Myocyte (in vitro differentiated cells): Measurements from ENCODE around the gene ANGPT4. TPM values are rescaled to one million over a fixed set of nuclear protein-coding genes. Genes with fewer than 3 reads are reported as not detected.

Experiments used
- DNase-seq: peaks from one replicate; pipeline ENCODE4 v3.0.0-alpha.2; 2012; ENCODE audit warnings: low read depth
- total RNA-seq: library from RNA; depleted of rRNA; stranded (reverse); fragments of >200 nt; gene quantifications from 2 replicates; pipeline ENCODE4 v1.2.3, GENCODE V29; 2014

The ANGPT4 gene
- total RNA-seq, 1 donor from 2014 or later, result not detected

GRCh38 chr20:845941-846893 is 69.9 kb downstream of the ANGPT4 start:
- DNase-seq, result no peak

DNA sequence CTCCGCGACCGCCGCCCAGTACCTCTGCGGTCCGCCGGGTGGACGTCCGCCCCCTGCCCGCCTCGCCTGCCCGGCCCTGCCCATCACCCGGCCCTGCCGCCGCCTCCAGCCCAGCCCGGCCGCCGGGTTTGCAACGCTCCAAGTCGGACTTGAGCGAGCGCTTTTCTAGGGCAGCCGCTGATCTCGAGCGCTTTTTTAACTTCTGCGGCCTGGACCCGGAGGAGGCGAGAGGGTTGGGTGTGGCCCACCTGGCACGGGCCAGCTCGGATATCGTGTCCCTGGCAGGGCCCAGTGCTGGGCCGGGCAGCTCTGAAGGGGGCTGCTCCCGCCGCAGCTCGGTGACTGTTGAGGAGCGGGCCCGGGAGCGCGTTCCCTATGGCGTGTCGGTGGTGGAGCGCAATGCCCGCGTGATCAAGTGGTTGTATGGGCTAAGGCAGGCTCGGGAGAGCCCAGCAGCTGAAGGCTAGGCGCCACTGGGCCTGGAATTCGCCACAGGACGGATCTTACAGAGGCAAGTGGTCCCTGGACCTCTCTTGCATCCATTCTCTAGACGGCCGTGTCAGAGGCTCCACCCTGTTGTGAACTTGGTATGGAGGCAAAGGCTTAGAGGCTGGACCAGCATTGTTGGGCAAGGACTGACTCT is 70.8 kb downstream of the ANGPT4 start:
- DNase-seq, result no peak

GRCh38 chr20:844473-845225 is 71.5 kb downstream of the ANGPT4 start:
- DNase-seq, result peak; percentile 84

GRCh38 chr20:843912-844311 is 72.2 kb downstream of the ANGPT4 start:
- DNase-seq, result no peak

DNA sequence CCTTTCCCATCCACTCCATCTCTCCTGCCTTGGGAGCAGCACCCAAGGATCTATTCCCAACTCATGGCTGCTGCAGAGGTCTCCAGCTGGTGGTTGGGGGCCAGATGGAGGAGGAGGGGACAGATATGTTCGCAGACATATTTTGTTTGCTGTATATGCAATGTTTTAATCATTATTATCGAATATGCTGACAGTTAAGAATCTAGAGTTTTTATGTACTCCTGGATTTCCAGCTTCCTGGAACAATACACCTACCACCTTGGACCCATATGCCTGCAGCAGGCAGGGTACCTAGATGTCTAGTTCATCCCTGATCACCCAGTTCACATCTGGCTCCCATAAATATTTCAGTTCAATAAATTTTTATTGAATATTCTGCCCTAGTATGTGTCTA is 73.6 kb downstream of the ANGPT4 start:
- no peak for DNase-seq

GRCh38 chr20:841568-842546 is 74.3 kb downstream of the ANGPT4 start:
- DNase-seq, result no peak

- DNase-seq, result no peak
These were observed 75.1 kb downstream of the ANGPT4 start for GRCh38 chr20:840858-841567.

- no peak for DNase-seq
These were observed 75.7 kb downstream of the ANGPT4 start for GRCh38 chr20:840503-840857.

DNA sequence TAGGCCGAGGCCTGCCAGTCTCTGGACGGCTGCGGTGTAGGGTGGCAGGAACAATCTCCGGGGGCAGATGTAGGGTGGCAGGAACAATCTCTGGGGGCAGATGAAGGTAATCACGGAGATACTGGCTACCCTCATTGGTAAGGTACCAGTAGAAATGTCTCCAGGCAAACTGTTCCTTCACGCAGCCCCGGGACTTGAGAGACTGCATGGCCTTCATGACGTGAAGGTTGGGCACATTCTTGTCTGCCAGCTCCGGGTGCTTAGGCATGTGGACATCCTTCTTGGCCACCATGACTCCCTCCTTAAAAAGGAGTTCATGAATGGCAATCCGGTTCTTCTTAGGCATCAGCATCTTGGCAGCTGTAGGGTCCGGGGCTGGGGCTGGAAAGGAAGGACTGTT is 76.5 kb downstream of the ANGPT4 start:
- no peak for DNase-seq

- DNase-seq, result no peak
These were observed 77.1 kb downstream of the ANGPT4 start for GRCh38 chr20:839015-839414.

DNA sequence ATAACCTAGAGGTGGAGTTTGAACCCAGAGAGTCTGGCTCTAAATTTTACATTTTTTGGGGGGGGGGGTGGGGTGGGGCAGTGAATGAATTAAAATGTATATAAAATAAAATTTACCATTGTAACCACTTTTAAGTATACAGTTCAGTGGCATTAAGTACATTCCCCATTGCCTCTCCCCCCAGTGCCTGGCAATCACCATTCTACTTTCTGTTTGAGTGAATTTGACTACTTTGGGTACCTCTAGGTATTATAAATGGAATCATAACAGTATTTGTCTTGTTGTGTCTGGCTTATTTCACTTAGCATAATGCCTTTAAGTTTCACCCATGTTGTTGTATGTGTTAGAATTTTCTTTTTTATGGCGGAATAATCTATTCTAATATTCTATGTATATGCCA is 79.9 kb downstream of the ANGPT4 start:
- DNase-seq, result no peak

GRCh38 chr20:835608-836045 is 80.5 kb downstream of the ANGPT4 start:
- DNase-seq, result peak; percentile 94

- no peak for DNase-seq
These were observed 81.9 kb downstream of the ANGPT4 start for GRCh38 chr20:834151-834746.

DNA sequence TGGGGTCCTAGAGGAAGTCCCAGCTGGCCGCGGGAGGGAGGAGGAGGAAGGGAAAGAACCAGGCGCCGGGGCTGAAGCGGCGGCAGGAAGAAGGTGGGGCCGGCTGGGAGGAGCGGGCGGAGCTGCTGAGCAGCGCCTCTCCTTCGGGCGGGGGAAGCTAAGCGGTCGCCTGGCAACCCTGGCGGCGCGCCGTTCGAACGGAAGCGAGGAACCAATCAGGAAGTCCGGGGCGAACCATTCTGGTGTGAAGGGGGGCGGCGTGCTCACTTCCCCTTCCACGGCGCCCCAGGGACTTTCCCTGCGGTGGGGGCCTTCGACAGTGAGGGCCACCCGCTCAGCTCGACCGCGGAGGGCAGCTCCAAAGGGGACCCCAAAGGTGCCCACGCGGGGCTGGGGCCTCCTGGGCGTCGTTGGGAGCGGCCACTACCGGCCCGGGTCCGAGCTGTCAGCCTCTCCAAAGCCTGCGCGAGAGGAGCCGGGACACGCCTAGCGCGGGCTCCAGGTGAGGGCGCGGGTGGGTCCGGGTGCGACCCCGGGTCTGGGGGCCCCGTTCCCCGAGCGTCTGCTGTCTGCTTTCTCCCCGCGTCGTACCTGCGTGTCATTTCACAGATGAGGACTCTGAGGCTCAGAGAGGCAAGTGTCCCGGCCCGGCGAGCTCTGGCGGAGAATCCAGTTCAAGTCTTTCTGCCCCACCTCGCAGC is 82.5 kb downstream of the ANGPT4 start, which contains the start of gene FAM110A:
Gene FAM110A (plus strand): TSS at position 266 of the 701 bp plus-strand sequence. CDS start 11,090 bp downstream, outside the sequence.
- DNase-seq, result peak; percentile 93

- no peak for DNase-seq
These were observed 83.0 kb downstream of the ANGPT4 start for GRCh38 chr20:833121-833449.

DNA sequence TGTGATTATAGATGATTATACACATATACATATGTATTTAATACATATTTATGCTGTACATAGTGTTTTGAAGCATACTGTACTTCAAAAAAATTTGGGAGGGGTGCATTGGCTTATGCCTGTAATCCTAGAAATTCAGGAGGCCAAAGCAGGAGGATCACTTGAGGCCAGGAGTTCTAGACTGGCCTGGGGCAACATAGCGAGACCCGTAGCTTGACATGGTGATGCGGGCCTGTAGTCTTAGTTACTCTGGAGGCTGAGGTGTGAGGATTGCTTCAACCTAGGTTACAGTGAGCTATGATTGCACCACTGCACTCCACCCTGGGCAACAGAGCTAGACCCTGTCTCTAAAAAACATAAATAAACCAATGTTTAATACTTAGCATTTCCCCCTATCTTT is 84.2 kb downstream of the ANGPT4 start:
- DNase-seq, result no peak

DNA sequence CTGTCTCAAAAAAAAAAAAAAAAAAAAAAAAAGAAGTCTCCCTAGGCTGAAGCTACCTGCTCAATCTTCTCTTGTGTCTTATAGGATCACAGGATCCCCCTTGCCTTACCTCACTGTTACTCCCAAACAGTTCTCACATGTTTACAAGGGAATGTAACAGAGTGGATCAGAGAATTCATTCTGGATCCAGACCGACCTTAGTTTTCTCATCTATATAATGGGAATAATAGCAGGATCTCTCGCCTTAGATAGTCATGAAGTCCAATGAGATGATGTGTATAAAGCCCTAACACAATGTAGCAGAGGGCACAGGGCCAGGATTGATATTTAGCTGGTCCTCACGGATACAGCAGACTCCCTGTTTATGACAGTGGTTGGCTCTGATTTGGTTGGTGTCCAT is 84.9 kb downstream of the ANGPT4 start:
- DNase-seq, result no peak

DNA sequence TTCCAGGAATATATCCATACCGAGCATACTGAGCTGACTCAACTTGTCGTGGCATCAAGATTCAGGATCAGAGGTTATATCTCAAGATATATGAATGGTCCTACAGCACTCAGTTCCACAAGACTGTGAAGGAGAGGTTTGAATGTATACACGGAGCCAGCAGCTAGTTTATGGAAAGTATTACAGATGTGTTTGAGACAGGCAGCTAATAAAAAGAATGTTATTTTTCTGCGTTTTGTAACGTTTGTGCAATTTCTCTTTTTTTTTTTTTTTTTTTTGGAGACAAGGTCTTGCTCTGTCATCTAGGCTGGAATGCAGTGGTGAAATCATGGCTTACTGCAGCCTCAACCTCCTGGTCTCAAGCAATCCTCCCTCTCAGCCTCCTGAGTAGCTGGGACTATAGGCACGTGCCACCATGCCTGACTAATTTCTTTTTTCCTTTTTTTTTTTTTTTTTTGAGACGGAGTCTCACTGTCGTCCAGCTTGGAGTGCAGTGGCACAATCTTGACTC is 86.1 kb downstream of the ANGPT4 start:
- no peak for DNase-seq

DNA sequence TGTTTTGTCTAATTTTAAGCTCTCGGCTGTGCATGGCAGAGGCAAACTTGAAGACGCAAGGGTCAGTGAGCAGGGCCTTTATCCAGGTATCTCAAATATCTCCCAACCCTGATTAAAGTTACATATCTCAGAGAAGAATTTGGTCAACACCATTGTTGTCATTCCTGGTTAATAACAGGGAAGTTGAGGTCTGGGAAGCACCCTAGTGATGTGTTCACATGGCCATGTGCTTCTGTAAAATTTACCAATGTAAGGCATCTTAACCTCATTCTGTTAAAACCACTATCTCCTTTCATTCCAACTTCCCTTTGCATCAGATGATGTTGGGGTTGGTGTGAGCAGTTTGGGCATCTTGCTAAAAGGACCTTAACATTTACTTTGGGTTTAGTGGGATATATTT is 86.6 kb downstream of the ANGPT4 start:
- DNase-seq, result no peak
